IPS-NIHi7 (cell line): ENCODE measurements around the gene RRAD.
"Not testable (repeated sequence)": the region's sequence is repeated elsewhere in the genome, so short reads cannot be mapped to it uniquely, and the experiment has no call there.

ENCODE experiments used
- DNase-seq: peaks from one replicate; pipeline ENCODE4 v3.0.0; 2012; ENCODE audit warnings: mixed read lengths; ENCODE audit errors: extremely low spot score

RRAD gene

GRCh38 chr16:66925322-66925840 lies at the start of gene RRAD:
TSS of gene RRAD (minus strand) at chr16:66925535. CDS start at chr16:66925179, 356 bp downstream.
- peak; percentile 54 for DNase-seq

DNA sequence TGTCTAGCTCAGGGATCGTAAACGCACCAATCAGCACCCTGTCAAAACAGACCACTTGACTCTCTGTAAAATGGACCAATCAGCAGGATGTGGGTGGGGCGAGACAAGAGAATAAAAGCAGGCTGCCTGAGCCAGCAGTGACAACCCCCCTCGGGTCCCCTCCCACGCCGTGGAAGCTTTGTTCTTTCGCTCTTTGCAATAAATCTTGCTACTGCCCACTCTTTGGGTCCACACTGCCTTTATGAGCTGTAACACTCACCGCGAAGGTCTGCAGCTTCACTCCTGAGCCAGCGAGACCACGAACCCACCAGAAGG lies 49.6 kb upstream of the RRAD start:
- not testable (repeated sequence) for DNase-seq

DNA sequence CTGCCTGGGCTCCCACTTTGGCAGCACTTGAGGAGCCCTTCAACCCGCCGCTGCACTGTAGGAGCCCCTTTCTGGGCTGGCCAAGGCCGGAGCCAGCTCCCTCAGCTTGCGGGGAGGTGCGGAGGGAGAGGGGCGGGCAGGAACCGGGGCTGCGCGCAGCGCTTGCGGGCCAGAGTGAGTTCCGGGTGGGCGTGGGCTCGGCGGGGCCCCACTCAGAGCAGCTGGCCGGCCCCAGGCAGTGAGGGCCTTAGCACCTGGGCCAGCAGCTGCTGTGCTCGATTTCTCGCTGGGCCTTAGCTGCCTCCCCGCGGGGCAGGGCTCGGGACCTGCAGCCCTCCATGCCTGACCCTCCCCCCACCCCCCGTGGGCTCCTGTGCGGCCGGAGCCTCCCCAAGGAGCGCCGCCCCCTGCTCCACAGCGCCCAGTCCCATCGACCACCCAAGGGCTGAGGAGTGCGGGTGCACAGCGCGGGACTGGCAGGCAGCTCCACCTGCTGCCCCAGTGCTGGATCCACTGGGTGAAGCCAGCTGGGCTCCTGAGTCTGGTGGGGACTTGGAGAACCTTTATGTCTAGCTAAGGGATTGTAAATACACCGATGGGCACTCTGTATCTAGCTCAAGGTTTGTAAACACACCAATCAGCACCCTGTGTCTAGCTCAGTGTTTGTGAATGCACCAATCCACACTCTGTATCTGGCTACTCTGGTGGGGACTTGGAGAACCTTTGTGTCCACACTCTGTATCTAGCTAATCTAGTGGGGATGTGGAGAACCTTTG lies 49.0 kb upstream of the RRAD start:
- DNase-seq = not testable (repeated sequence)

GRCh38 chr16:66973716-66974115 lies 48.4 kb upstream of the RRAD start:
- no peak for DNase-seq

DNA sequence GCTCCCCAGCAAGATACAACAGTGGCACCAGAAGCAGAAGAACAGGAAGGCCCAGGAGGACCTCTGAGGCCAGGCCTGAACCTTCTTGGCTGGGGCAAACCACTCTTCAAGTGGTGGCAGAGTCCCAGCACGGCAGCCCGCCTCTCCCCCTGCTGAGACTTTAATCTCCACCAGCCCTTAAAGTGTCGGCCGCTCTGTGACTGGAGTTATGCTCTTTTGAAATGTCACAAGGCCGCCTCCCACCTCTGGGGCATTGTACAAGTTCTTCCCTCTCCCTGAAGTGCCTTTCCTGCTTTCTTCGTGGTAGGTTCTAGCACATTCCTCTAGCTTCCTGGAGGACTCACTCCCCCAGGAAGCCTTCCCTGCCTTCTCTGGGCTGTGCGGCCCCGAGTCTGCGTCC lies 47.6 kb upstream of the RRAD start:
- DNase-seq = no peak

DNA sequence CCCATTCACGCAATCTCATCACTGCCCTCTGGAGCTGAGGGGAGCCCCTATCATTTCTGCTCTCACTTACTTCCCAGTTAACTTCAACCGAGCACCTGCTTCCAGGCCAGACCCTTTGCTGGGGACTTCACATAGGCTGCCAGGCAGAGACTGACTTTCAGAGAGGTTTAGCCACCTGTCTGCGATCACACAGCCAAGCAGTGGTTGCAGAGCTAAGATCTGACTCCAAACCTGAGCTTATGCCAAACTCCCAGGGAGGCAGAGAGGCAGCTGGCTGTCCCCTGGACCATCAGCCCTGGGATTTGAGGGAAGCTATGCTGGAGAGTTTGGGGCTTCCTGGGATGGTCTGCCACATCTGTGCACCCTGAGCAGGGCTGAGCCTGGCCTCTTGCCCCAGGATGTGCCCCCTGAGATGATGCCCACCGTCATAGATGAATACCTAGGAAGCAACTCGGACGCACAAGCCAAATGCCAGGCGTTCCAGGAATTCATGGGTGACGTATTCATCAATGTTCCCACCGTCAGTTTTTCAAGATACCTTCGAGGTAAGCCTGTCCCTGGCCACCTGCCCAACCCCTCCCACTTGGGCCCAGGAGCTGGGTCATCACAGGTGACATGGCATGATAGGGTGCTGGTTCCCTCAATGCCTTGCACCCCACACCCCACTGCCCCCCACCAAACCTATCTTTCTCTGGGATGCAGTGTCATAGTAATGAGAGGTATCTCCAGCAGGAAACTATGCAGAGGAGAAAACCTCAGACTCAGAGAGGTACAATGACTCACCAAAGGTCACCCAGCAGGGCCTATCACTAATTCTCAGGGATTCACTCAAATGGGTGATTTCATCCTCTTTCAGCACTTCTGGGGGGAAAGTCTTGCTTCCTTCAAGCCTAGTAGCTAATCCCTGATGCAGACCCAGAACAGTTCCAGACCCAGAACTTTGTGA lies 45.7 kb upstream of the RRAD start:
- DNase-seq = no peak

DNA sequence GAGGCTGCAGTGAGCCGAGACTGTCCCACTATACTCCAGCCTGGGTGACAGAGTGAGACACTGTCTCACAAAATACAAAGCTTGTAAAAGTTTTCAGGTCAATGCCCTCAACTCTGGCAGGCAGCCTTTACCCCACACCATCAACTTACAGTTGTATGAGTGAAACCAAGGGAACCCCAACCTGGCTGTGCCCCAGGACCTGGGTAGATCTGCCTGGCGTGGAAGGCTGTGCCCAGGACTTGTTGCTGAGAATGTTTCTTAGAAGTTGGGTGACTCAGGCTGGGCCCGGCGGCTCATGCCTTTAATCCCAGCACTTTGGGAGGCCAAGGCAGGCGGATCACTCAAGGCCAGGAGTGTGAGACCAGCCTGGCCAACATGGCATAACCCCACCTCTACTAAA lies 43.5 kb upstream of the RRAD start:
- no peak for DNase-seq

DNA sequence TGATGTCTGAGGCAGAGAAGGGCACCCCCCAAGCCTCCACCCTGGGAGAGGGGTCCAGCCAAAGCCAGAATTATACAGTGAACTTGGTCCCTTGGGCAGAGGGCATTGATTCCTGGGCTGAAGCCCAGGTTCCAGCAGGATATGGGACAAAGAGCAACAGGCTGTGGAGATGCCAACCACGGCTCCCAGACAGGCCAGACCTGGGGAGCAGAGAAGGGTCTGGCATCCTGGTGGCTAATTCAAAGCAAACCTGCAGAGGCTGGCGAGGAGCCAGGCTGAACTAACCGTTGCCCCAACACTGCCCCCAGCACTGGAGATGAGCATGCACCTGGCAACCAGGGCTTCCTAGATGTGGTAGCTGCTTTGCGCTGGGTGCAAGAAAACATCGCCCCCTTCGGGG lies 38.7 kb upstream of the RRAD start:
- no peak for DNase-seq

- DNase-seq = no peak
Observed at GRCh38 chr16:66961914-66962313, 36.6 kb upstream of the RRAD start.

- peak; percentile 91 for DNase-seq
Observed at GRCh38 chr16:66961065-66961744, 35.9 kb upstream of the RRAD start, which contains the start of gene CES3. TSS of gene CES3 (plus strand) at chr16:66961266. CDS start at chr16:66961308, 42 bp downstream.

DNA sequence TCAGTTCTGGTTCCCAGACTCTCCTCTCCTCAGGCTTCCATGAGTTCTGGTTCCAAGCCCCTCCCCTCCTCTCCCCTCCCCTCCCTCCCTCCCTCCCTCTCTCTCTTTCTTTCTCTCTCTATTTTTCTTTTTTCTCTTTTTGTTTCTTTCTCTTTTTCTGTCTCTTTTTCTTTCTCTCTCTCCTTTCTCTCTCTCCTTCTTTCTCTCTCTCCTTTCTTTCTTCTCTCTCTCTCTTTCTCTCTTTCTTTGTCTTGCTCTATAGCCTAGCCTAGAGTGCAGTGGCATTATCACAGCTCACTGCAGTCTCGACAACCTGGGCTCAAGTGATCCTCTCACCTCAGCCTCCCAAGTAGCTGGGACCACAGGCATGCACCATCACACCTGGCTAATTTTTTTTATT lies 34.9 kb upstream of the RRAD start:
- no peak for DNase-seq

GRCh38 chr16:66959704-66960161 lies 34.4 kb upstream of the RRAD start:
- DNase-seq = no peak

DNA sequence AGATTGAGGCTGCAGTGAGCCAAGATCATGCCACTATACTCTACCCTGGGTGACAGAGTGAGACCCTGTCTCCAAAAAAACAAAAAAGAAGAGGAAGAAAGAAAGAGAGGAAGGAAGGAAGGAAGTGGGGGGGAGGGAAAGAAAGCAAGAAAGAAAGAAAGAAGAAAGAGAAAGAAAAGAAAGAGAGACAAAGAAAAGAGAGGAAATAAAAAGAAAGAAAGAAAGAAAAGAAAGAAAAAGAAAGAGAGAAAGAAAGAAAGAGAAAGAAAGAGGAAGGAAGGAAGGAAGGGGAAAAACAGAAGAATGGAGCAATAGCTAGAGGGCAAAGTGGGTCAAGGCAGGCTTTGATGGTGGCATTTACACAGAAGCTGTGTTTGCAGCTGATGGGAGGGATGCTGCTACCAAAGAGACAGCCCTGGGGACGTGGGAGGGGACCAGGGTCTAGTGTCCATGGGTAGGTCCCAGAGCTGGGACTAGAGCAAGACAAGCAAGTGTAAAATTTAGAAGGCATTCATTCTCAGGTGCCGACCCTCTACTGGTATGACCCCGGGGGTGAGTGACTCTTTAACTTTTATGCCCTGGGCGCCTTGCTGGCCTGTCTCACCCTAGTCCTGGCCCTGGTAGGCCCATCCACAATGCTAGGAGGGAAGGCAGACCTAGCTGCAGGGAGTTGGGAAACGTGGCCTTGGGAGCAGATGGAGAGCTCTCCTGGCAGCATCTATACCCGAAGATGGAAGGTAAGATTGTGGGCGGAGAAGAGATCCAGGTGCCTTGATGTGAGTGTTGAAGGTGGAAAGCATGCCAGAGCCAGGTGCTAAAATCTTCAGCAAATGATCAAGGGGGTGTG lies 33.7 kb upstream of the RRAD start:
- DNase-seq = no peak

DNA sequence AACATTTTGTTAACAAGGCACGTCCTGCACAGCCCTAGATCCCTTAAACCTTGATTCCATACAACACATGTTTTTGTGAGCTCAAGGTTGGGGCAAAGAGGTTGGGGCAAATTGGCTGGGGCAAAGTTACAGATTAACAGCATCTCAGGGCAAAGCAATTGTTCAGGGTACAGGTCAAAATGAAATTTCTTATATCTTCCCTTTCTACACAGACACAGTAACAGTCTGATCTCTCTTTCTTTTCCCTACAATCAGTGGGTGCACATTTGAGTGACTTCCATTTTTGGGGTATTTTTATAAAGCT lies 30.8 kb upstream of the RRAD start:
- not testable (repeated sequence) for DNase-seq

GRCh38 chr16:66955363-66956153 lies 30.2 kb upstream of the RRAD start:
- not testable (repeated sequence) for DNase-seq

- DNase-seq = peak; percentile 88
Observed at GRCh38 chr16:66954097-66954659, 28.8 kb upstream of the RRAD start.

GRCh38 chr16:66953462-66954096 lies 28.2 kb upstream of the RRAD start:
- DNase-seq = no peak

- DNase-seq = no peak
Observed at GRCh38 chr16:66952430-66953110, 27.2 kb upstream of the RRAD start.
